CD4-positive, alpha-beta T cell (primary cell): ENCODE measurements around the gene TESK2. TPM values are rescaled to one million over a fixed set of nuclear protein-coding genes. Genes with fewer than 3 reads are reported as not detected.

Experiments used
- ATAC-seq: fragments of 200-7000 bp; cut with Tn5 transposase; one replicate; pipeline ENCODE4 v1.10.0; 2022; ENCODE audit warnings: mild to moderate bottlenecking; ENCODE audit not compliant: poor library complexity
- CTCF ChIA-PET: fragments of 350-600 bp; sonication (Branson Sonifier 250); formaldehyde crosslinking; loops from one replicate; lab custom pipeline; 2021; ENCODE audit warnings: antibody characterized with exemption, inconsistent platforms; lab: Charles Lee
- POLR2A ChIA-PET: fragments of 350-600 bp; sonication (Branson Sonifier 250); formaldehyde crosslinking; loops from one replicate; lab custom pipeline; 2021; ENCODE audit warnings: antibody characterized with exemption, inconsistent platforms; lab: Charles Lee
- DNase-seq, 14 experiments: peaks; one replicate each; pipeline ENCODE4 v3.0.0-alpha.2; 2013 to 2020; ENCODE audit warnings: mixed read lengths in 2 of 14
- H3K27ac ChIP-seq, 2 donors: one replicate each; pipeline versions ENCODE4 v1.5.1 to v1.7.0; 2013; ENCODE audit warnings: low read length in 2 of 2, low read depth in 1 of 2, mild to moderate bottlenecking in 1 of 2
- H3K27me3 ChIP-seq, 2 experiments: 1 replicate in 1 of 2; 2 replicates in 1 of 2; pipeline versions ENCODE4 v1.6.1 to v1.7.0; 2013; ENCODE audit warnings: low read length in 2 of 2, control low read depth in 1 of 2, mild to moderate bottlenecking in 1 of 2, moderate library complexity in 1 of 2; ENCODE audit not compliant: insufficient read depth in 2 of 2, control insufficient read depth in 1 of 2
- H3K36me3 ChIP-seq: one replicate; pipeline ENCODE4 v1.6.1; 2013; ENCODE audit warnings: low read length, control low read depth; ENCODE audit not compliant: insufficient read depth
- H3K4me1 ChIP-seq: one replicate; pipeline ENCODE4 v1.6.1; 2013; ENCODE audit warnings: low read length, control low read depth; ENCODE audit not compliant: insufficient read depth
- H3K4me3 ChIP-seq: one replicate; pipeline ENCODE4 v1.5.1; 2013; ENCODE audit warnings: mild to moderate bottlenecking, low read length, moderate library complexity
- H3K9me3 ChIP-seq, 2 experiments: 1 replicate in 1 of 2; 2 replicates in 1 of 2; pipeline versions ENCODE4 v1.6.1 to v1.7.0; 2013; ENCODE audit warnings: low read length in 2 of 2, mild to moderate bottlenecking in 2 of 2, control low read depth in 1 of 2, moderate library complexity in 1 of 2; ENCODE audit not compliant: control insufficient read depth in 1 of 2, insufficient read depth in 1 of 2
- H3K27ac Mint-ChIP-seq: one replicate; pipeline ENCODE4 v1.8.0; 2020; ENCODE audit warnings: mixed read lengths
- H3K27me3 Mint-ChIP-seq: one replicate; pipeline ENCODE4 v1.8.0; 2021; ENCODE audit warnings: mixed read lengths
- H3K36me3 Mint-ChIP-seq: one replicate; pipeline ENCODE4 v1.8.0; 2021; ENCODE audit warnings: low read depth, mixed read lengths
- H3K4me1 Mint-ChIP-seq: one replicate; pipeline ENCODE4 v1.8.0; 2021; ENCODE audit warnings: low read depth, mixed read lengths
- H3K4me3 Mint-ChIP-seq: one replicate; pipeline ENCODE4 v1.8.0; 2020; ENCODE audit warnings: mild to moderate bottlenecking, mixed read lengths
- H3K9me3 Mint-ChIP-seq: one replicate; pipeline ENCODE4 v1.8.0; 2020; ENCODE audit warnings: mixed read lengths
- CTCF ChIP-seq: fragments of 200-600 bp; IDR thresholded peaks from one replicate; pipeline ENCODE4 v1.8.0; 2022; ENCODE audit warnings: antibody characterized with exemption, mild to moderate bottlenecking
- intact Hi-C, 2 experiments: fragments of 100-400 bp; cut with DNase I in 1 of 2; cut with micrococcal nuclease in 1 of 2; formaldehyde crosslinking; loops; one replicate each; pipeline versions ENCODE4 v1.15.1 to v1.9.0; 2023 to 2025; cut with DNase I, micrococcal nuclease
- total RNA-seq, 174 experiments: library from RNA in 2 of 174; stranded (reverse) in 2 of 174; gene quantifications; one replicate each; pipeline ENCODE4 v1.2.3 and lab custom pipeline; 2021 to 2026

The TESK2 gene
- total RNA-seq, 2 experiments from 2014 or later: 2.8 to 3.4 TPM

GRCh38 chr1:45510972-45511527 is 20.1 kb upstream of the TESK2 start:
- POLR2A ChIA-PET: interaction anchor here (3.6 kb wide), 1 partner anchor 10 kb away, joined by 23 read pairs; the partner anchor contains the start of gene PRDX1

GRCh38 chr1:45510036-45510971 is 19.3 kb upstream of the TESK2 start:
- ATAC-seq: no peak
- DNase-seq: no peak
- Mint-ChIP-seq H3K9me3 (no peaks in the 10 kb centered on the region), H3K4me1 (no peaks in the 10 kb centered on the region), H3K4me3 (no peak overlapping the region), H3K27me3 (no peaks in the 10 kb centered on the region), H3K36me3 (peaks cover 73% of the 10 kb centered on the region), H3K27ac (no peak overlapping the region)
- Histone ChIP-seq H3K9me3 (no peaks in the 10 kb centered on the region), H3K4me3 (no peak overlapping the region), H3K4me1 (no peaks in the 10 kb centered on the region), H3K27me3 (no peaks in the 10 kb centered on the region), H3K36me3 (peaks cover 71% of the 10 kb centered on the region), H3K27ac (no peak overlapping the region)
- TF ChIP-seq CTCF: no peak
- intact Hi-C loops: loop anchor here in 1 of 2 experiments (10.0 kb wide), 1 partner anchor 374 kb away; no protein-coding TSS in a partner anchor
- ChIA-PET POLR2A (interaction anchor here (1.7 to 3.6 kb wide), 2 partner anchors 10 to 11 kb away, joined by 4 to 23 read pairs; partner anchors contain the start of genes CCDC163, MMACHC and PRDX1), CTCF (interaction anchor here (1.5 to 3.4 kb wide), 3 partner anchors 33 to 60 kb away, joined by 5 to 50 read pairs (median 20); partner anchors contain the start of gene AKR1A1)

More at GRCh38 chr1:45510972-45511527, 20.1 kb upstream of the TESK2 start:
- Mint-ChIP-seq H3K27ac (no peak overlapping the region), H3K4me1 (peaks cover 2% of the 10 kb centered on the region), H3K36me3 (peaks cover 81% of the 10 kb centered on the region), H3K4me3 (no peak overlapping the region), H3K27me3 (no peaks in the 10 kb centered on the region), H3K9me3 (no peaks in the 10 kb centered on the region)
- no peaks in the 10 kb centered on the region for H3K9me3 ChIP-seq
- no peaks in the 10 kb centered on the region for H3K27me3 ChIP-seq
- ATAC-seq: no peak
- intact Hi-C loops: loop anchor here in 1 of 2 experiments (10.0 kb wide), 1 partner anchor 374 kb away; no protein-coding TSS in a partner anchor
- H3K4me1 ChIP-seq: no peaks in the 10 kb centered on the region
- CTCF ChIA-PET: interaction anchor here (1.5 to 3.4 kb wide), 3 partner anchors 32 to 59 kb away, joined by 5 to 50 read pairs (median 20); partner anchors contain the start of gene AKR1A1
- H3K27ac ChIP-seq: no peak overlapping the region
- no peak for TF ChIP-seq CTCF
- H3K36me3 ChIP-seq: peaks cover 78% of the 10 kb centered on the region
- H3K4me3 ChIP-seq: no peak overlapping the region
- DNase-seq: no peak
